HG03103 (cell line): Measurements from ENCODE around the gene GPR158.

Experiments
- ATAC-seq: cut with Tn5 transposase; IDR thresholded peaks from one replicate; pipeline ENCODE4 v1.9.1; 2021; ENCODE audit warnings: low read depth; ENCODE audit not compliant: unreplicated experiment

GPR158 gene

GRCh38 chr10:25642721-25643120 lies 467.9 kb downstream of the GPR158 start:
- ATAC-seq: no peak

DNA sequence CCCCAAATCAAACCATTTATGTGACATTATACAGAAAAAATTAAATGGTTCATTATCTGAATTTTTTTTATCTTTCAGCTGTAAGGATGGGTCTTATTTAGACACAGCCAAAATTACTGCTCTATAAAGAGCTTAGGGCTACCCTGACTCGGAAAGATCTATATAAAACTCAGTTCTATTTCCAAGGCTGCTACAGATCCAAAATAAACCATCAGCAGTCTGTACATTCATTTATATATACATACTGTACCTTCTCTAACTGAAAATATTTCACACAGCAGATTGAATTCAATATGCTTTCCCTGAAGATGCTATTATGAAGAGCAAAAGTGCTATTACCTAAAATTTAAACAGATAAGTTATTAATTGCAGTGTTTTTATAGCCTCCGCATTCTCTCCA lies 471.6 kb downstream of the GPR158 start:
- ATAC-seq: no peak

GRCh38 chr10:25651534-25651933 lies 476.7 kb downstream of the GPR158 start:
- ATAC-seq: no peak
